ENCODE results near the gene PNPT1.

DNA sequence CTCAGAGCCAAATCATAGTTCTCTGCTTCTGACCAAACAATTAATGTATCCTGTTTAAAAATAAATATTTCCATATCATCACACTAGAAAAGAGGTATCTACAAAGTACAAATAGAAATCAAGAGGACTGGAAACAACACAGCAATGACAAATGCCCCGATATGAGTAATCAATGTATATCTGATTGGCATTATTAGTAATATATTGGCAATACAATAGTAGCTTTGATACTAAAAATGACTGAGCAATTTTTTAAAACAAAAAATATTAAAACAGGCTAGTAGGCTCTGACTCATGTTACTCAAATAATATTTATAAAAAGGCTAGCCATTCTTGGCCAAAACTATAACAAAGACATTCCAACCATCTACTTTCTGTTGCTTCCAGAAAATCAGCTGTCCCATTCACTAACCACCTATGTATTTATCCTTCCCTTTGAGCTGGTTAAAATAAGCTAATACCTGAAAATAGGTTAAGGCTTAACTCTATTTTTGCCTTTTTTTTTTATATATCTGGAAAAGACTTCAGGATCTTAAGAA lies 89.5 kb downstream of the PNPT1 start:
- TF ChIP-seq EP300 (IDR thresholded peaks at IDR 0.05) (no peak), HOXA7 (CRISPR knock-in tag; IDR thresholded peaks at IDR 0.05) (no peak), NFE2L2 (conservative IDR thresholded peaks at IDR 0.05; ENCODE audit: low read length) (no peak), ZFP36 (IDR thresholded peaks at IDR 0.05; ENCODE audit: borderline replicate concordance, partially characterized antibody) (no peak), SREBF2 (IDR thresholded peaks at IDR 0.05) (no peak), BHLHE40 (IDR thresholded peaks at IDR 0.05; ENCODE audit: low read depth, low read length) (no peak), POLR2A (IDR thresholded peaks at IDR 0.05; ENCODE audit: low read length) (no peak), ESRRA (IDR thresholded peaks at IDR 0.05; ENCODE audit: borderline replicate concordance, low read length) (no peak), NR3C1 (IDR thresholded peaks at IDR 0.05) (no peak)
- TF ChIP-seq, protein P1, sequence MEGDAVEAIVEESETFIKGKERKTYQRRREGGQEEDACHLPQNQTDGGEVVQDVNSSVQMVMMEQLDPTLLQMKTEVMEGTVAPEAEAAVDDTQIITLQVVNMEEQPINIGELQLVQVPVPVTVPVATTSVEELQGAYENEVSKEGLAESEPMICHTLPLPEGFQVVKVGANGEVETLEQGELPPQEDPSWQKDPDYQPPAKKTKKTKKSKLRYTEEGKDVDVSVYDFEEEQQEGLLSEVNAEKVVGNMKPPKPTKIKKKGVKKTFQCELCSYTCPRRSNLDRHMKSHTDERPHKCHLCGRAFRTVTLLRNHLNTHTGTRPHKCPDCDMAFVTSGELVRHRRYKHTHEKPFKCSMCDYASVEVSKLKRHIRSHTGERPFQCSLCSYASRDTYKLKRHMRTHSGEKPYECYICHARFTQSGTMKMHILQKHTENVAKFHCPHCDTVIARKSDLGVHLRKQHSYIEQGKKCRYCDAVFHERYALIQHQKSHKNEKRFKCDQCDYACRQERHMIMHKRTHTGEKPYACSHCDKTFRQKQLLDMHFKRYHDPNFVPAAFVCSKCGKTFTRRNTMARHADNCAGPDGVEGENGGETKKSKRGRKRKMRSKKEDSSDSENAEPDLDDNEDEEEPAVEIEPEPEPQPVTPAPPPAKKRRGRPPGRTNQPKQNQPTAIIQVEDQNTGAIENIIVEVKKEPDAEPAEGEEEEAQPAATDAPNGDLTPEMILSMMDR (IDR thresholded peaks at IDR 0.05), result no peak
- TF ChIP-seq, protein P2, sequence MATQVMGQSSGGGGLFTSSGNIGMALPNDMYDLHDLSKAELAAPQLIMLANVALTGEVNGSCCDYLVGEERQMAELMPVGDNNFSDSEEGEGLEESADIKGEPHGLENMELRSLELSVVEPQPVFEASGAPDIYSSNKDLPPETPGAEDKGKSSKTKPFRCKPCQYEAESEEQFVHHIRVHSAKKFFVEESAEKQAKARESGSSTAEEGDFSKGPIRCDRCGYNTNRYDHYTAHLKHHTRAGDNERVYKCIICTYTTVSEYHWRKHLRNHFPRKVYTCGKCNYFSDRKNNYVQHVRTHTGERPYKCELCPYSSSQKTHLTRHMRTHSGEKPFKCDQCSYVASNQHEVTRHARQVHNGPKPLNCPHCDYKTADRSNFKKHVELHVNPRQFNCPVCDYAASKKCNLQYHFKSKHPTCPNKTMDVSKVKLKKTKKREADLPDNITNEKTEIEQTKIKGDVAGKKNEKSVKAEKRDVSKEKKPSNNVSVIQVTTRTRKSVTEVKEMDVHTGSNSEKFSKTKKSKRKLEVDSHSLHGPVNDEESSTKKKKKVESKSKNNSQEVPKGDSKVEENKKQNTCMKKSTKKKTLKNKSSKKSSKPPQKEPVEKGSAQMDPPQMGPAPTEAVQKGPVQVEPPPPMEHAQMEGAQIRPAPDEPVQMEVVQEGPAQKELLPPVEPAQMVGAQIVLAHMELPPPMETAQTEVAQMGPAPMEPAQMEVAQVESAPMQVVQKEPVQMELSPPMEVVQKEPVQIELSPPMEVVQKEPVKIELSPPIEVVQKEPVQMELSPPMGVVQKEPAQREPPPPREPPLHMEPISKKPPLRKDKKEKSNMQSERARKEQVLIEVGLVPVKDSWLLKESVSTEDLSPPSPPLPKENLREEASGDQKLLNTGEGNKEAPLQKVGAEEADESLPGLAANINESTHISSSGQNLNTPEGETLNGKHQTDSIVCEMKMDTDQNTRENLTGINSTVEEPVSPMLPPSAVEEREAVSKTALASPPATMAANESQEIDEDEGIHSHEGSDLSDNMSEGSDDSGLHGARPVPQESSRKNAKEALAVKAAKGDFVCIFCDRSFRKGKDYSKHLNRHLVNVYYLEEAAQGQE (IDR thresholded peaks at IDR 0.05), result no peak
- TF ChIP-seq, protein P3, sequence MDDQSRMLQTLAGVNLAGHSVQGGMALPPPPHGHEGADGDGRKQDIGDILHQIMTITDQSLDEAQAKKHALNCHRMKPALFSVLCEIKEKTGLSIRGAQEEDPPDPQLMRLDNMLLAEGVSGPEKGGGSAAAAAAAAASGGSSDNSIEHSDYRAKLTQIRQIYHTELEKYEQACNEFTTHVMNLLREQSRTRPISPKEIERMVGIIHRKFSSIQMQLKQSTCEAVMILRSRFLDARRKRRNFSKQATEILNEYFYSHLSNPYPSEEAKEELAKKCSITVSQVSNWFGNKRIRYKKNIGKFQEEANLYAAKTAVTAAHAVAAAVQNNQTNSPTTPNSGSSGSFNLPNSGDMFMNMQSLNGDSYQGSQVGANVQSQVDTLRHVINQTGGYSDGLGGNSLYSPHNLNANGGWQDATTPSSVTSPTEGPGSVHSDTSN (IDR thresholded peaks at IDR 0.05), result no peak
- TF ChIP-seq, protein P4, sequence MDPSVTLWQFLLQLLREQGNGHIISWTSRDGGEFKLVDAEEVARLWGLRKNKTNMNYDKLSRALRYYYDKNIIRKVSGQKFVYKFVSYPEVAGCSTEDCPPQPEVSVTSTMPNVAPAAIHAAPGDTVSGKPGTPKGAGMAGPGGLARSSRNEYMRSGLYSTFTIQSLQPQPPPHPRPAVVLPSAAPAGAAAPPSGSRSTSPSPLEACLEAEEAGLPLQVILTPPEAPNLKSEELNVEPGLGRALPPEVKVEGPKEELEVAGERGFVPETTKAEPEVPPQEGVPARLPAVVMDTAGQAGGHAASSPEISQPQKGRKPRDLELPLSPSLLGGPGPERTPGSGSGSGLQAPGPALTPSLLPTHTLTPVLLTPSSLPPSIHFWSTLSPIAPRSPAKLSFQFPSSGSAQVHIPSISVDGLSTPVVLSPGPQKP (IDR thresholded peaks at IDR 0.05; ENCODE audit: low read depth, low read length), result no peak

Measured in A549 (cell line).